ENCODE measurements around the gene SUFU. TPM values are rescaled to one million over a fixed set of nuclear protein-coding genes. Genes with fewer than 3 reads are reported as not detected.

The SUFU gene
- total RNA-seq, 1 donor from 2014 or later, result 19.9 TPM

DNA sequence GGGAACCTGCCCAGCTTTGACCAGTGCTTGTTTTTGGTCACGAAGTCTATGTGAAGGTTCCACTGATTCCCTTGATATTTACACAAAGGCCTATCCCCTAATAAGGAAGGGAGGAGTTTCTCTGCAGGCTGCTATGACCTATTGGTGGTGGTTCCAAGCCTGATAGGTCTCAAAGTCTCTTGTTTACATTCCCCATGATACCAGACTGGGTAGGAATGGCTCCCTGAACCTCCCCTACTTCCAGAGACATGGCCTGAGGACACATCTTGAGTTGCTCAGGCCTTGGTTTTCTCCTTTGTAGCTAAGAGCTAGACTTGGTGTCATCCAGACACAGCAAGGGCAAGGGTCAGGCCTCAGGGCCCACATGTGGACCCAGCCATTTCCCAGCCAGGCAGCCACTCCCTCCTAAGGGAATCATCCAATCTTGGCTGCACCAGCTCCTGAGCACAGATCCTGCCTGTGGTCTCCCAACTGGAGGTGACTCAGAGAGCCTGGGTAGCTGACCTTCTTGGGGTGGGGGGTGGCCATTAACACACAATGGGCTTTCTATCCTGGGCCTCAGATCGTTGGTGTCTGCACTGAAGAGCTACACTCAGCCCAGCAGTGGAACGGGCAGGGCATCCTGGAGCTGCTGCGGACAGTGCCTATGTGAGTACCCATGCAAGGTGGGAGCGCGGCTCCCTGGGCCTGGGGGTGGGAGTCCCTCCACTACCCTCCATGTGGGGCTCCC lies 89.5 kb downstream of the SUFU start:
- TF ChIP-seq, protein P1, sequence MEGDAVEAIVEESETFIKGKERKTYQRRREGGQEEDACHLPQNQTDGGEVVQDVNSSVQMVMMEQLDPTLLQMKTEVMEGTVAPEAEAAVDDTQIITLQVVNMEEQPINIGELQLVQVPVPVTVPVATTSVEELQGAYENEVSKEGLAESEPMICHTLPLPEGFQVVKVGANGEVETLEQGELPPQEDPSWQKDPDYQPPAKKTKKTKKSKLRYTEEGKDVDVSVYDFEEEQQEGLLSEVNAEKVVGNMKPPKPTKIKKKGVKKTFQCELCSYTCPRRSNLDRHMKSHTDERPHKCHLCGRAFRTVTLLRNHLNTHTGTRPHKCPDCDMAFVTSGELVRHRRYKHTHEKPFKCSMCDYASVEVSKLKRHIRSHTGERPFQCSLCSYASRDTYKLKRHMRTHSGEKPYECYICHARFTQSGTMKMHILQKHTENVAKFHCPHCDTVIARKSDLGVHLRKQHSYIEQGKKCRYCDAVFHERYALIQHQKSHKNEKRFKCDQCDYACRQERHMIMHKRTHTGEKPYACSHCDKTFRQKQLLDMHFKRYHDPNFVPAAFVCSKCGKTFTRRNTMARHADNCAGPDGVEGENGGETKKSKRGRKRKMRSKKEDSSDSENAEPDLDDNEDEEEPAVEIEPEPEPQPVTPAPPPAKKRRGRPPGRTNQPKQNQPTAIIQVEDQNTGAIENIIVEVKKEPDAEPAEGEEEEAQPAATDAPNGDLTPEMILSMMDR (IDR thresholded peaks at IDR 0.05; ENCODE audit: partially characterized antibody, unreplicated experiment), result no peak
- Mint-ChIP-seq H3K4me1 (ENCODE audit: low read depth, unreplicated experiment) (peaks cover 2% of the 10 kb centered on the region), H3K4me3 (ENCODE audit: unreplicated experiment) (no peak overlapping the region), H3K27me3 (ENCODE audit: unreplicated experiment) (peaks cover 7% of the 10 kb centered on the region), H3K9me3 (ENCODE audit: unreplicated experiment) (peaks cover 2% of the 10 kb centered on the region), H3K27ac (ENCODE audit: unreplicated experiment) (no peak overlapping the region), H3K36me3 (ENCODE audit: unreplicated experiment) (peaks cover 5% of the 10 kb centered on the region)
- DNase-seq, result no peak

DNA sequence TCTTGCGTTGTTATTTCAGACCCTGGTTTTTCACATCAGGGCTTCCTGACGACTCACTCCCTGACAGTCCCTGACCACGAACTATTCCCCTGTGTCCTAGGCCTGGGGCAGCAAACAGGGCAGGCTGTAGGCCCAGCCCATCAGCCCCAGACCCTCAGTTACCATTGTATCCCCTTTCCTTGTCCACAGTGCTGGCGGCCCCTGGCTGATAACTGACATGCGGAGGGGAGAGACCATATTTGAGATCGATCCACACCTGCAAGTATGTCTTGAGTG lies 90.0 kb downstream of the SUFU start:
- Mint-ChIP-seq H3K36me3 (ENCODE audit: unreplicated experiment) (peaks cover 9% of the 10 kb centered on the region), H3K27ac (ENCODE audit: unreplicated experiment) (no peak overlapping the region), H3K9me3 (ENCODE audit: unreplicated experiment) (peaks cover 7% of the 10 kb centered on the region), H3K4me3 (ENCODE audit: unreplicated experiment) (no peak overlapping the region), H3K4me1 (ENCODE audit: low read depth, unreplicated experiment) (peaks cover 2% of the 10 kb centered on the region), H3K27me3 (ENCODE audit: unreplicated experiment) (peaks cover 7% of the 10 kb centered on the region)
- DNase-seq, result no peak
- TF ChIP-seq, protein P1 (IDR thresholded peaks at IDR 0.05; ENCODE audit: partially characterized antibody, unreplicated experiment), result no peak

DNA sequence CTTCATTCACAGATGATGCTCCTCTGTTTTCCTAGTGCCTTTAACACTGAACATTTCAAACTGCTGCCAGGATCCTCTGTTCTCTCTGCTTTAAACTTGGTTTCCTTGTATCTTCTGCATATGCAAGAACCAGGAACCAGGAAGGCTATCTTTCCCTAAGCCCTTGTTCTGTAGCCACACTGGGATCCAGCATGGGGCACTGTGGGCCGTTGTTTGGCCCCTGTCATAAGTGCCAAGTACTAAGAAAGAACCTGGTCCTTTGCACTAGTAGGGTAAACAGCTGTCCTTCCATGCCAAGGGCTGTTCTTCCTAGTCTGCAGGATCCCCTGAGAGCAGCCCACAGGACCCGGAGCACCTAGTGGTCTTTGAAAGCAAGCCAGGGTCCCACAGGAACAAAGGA lies 91.5 kb downstream of the SUFU start:
- Mint-ChIP-seq H3K36me3 (ENCODE audit: unreplicated experiment) (peaks cover 9% of the 10 kb centered on the region), H3K27me3 (ENCODE audit: unreplicated experiment) (peaks cover 7% of the 10 kb centered on the region), H3K9me3 (ENCODE audit: unreplicated experiment) (peaks cover 5% of the 10 kb centered on the region), H3K4me3 (ENCODE audit: unreplicated experiment) (no peak overlapping the region), H3K27ac (ENCODE audit: unreplicated experiment) (peak overlapping the region; percentile 33), H3K4me1 (ENCODE audit: low read depth, unreplicated experiment) (peaks cover 4% of the 10 kb centered on the region)
- no peak for DNase-seq
- TF ChIP-seq, protein P1 (IDR thresholded peaks at IDR 0.05; ENCODE audit: partially characterized antibody, unreplicated experiment), result no peak

DNA sequence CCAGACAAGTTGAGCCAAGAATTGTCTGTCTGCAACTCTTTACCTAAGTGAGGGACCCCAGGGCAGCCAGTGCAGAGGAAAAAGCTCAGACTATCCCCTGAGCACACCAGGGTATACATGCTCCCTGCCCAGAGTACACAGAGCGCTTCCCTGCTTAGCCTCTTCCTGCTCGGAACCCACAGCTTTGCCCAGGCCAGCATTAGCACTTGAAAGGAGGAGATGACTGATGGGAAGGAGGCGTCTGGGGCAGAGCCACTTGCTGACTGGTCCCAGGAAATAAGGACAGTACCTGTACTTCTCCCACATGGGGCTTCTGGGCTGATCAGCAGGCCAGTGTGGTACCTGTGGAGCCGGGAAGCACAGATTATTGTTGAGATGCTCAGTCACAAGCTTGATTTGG lies 92.1 kb downstream of the SUFU start:
- DNase-seq, result no peak
- H3K9me3 Mint-ChIP-seq (ENCODE audit: unreplicated experiment), result peaks cover 5% of the 10 kb centered on the region
- H3K27me3 Mint-ChIP-seq (ENCODE audit: unreplicated experiment), result peaks cover 9% of the 10 kb centered on the region
- TF ChIP-seq, protein P1 (IDR thresholded peaks at IDR 0.05; ENCODE audit: partially characterized antibody, unreplicated experiment), result no peak
- H3K4me1 Mint-ChIP-seq (ENCODE audit: low read depth, unreplicated experiment), result peaks cover 7% of the 10 kb centered on the region
- peaks cover 9% of the 10 kb centered on the region for H3K36me3 Mint-ChIP-seq (ENCODE audit: unreplicated experiment)
- H3K27ac Mint-ChIP-seq (ENCODE audit: unreplicated experiment), result no peak overlapping the region
- H3K4me3 Mint-ChIP-seq (ENCODE audit: unreplicated experiment), result no peak overlapping the region

DNA sequence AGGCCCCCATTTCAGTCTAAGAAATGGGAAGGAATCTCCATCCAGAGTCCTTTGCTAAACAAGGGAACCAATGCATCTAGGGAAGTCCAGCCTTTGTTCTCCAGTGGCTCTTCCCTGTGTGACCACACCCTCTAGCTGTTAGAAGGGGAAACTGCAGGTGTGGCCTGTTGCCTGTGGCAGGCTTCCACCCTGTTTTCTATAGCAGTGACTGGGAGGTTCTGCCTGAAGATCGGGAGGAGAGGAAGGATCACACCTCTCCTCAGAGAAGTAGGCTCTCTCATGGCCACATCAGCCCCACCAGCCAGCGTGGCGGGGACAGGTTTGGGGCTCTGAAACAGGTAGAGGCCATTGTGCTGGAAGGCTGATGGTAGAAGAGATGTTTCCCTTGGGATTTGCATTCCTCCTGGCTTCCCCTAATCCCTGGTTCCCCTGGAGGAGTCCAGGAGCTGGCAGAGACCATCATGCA lies 92.8 kb downstream of the SUFU start:
- no peak overlapping the region for H3K27ac Mint-ChIP-seq (ENCODE audit: unreplicated experiment)
- TF ChIP-seq, protein P1 (IDR thresholded peaks at IDR 0.05; ENCODE audit: partially characterized antibody, unreplicated experiment), result peak; percentile 67
- peaks cover 9% of the 10 kb centered on the region for H3K27me3 Mint-ChIP-seq (ENCODE audit: unreplicated experiment)
- peaks cover 9% of the 10 kb centered on the region for H3K36me3 Mint-ChIP-seq (ENCODE audit: unreplicated experiment)
- H3K9me3 Mint-ChIP-seq (ENCODE audit: unreplicated experiment), result peaks cover 5% of the 10 kb centered on the region
- H3K4me3 Mint-ChIP-seq (ENCODE audit: unreplicated experiment), result no peak overlapping the region
- DNase-seq, result peak; percentile 55
- H3K4me1 Mint-ChIP-seq (ENCODE audit: low read depth, unreplicated experiment), result peaks cover 7% of the 10 kb centered on the region
